Neural progenitor cell (in vitro differentiated cells): ENCODE data around the gene LRP1.

Source experiments
- CTCF ChIP-seq: fragments of 200-600 bp; sonication (generic); IDR thresholded peaks from 2 replicates; pipeline ENCODE4 v1.5.1; 2017; ENCODE audit warnings: antibody characterized with exemption, mild to moderate bottlenecking
- EZH2 ChIP-seq: fragments of 200-600 bp; sonication (generic); IDR thresholded peaks from 2 replicates; pipeline ENCODE4 v1.6.1; 2017; ENCODE audit warnings: antibody characterized with exemption, mild to moderate bottlenecking, moderate library complexity
- EZH2phosphoT487 ChIP-seq: fragments of 200-600 bp; sonication (generic); IDR thresholded peaks from 2 replicates; pipeline ENCODE4 v1.6.1; 2017; ENCODE audit warnings: antibody characterized with exemption

GRCh38 chr12:57178213-57178612 lies 49.9 kb downstream of the LRP1 start:
- no peak for TF ChIP-seq EZH2
- no peak for TF ChIP-seq CTCF
- TF ChIP-seq EZH2phosphoT487, result no peak
